K562 (cell line): ENCODE results near the gene SMIM35. TPM values are rescaled to one million over a fixed set of nuclear protein-coding genes. Genes with fewer than 3 reads are reported as not detected.
A peak's percentile ranks its signal among the peaks of the same experiment; 100 is the strongest.

Experiments
- ATAC-seq: fragments of 200-7000 bp; cut with Tn5 transposase; 3 replicates; pipeline ENCODE4 v1.9.1; 2020; ENCODE audit warnings: moderate library complexity
- BruUV-seq: library from RNA; stranded (reverse); fragments of 400-500 nt; replicated peaks from 2 replicates; lab custom pipeline; 2021; lab: Mats Ljungman, UMichigan
- CTCF ChIA-PET: fragments of 300-600 bp; formaldehyde crosslinking; extraction: SDS; loops from one replicate; lab custom pipeline; 2021; ENCODE audit warnings: low intra/inter-chr PET ratio; lab: Yijun Ruan, JAX
- POLR2A ChIA-PET: fragments of 300-600, 350-650 bp; sonication (Branson Sonifier 250); formaldehyde crosslinking; extraction: SDS; loops from one replicate; lab custom pipeline; 2021; ENCODE audit warnings: antibody characterized with exemption, inconsistent platforms; lab: Yijun Ruan, JAX
- DNase-seq, 4 experiments: peaks; one replicate each; pipeline versions ENCODE4 v3.0.0 to v3.0.0-alpha.2; 2011 to 2018; ENCODE audit warnings: low spot score in 3 of 4, mixed read lengths in 3 of 4; ENCODE audit errors: extremely low read depth in 1 of 4
- FAIRE-seq: peaks from 2 replicates; lab custom pipeline; 2011; peaks lifted over from hg19 to GRCh38; lab: Jason Lieb, UNC
- H2AFZ ChIP-seq: 2 replicates; pipeline ENCODE4 v1.6.0; 2011; ENCODE audit warnings: low read depth, low read length, control low read depth, inconsistent platforms
- H3K27ac ChIP-seq: fragments of 200-600 bp; 3 replicates; pipeline ENCODE4 v1.8.0; 2011; ENCODE audit warnings: low read depth, mild to moderate bottlenecking, control low read depth, inconsistent platforms, low read length, moderate library complexity, mixed read lengths; ENCODE audit errors: extremely low read depth
- H3K27me3 ChIP-seq, 2 experiments: fragments of 300-600 bp in 1 of 2; 2 replicates in 1 of 2; 3 replicates in 1 of 2; pipeline versions ENCODE4 v1.6.0 to v1.8.0; 2011; ENCODE audit warnings: inconsistent platforms in 2 of 2, low read length in 2 of 2, mild to moderate bottlenecking in 1 of 2, mixed read lengths in 1 of 2, moderate library complexity in 1 of 2; ENCODE audit not compliant: control insufficient read depth in 2 of 2, insufficient read depth in 2 of 2
- H3K36me3 ChIP-seq: fragments of 300-600 bp; 3 replicates; pipeline ENCODE4 v1.8.0; 2011; ENCODE audit warnings: mild to moderate bottlenecking, low read length, inconsistent platforms; ENCODE audit not compliant: control insufficient read depth, insufficient read depth
- H3K4me1 ChIP-seq, 2 experiments: fragments of 200-600 bp in 1 of 2; replicated peaks in 1 of 2; 2 replicates in 1 of 2; 3 replicates in 1 of 2; pipeline versions ENCODE4 v1.5.1 to v1.8.0; 2011; ENCODE audit warnings: inconsistent platforms in 2 of 2, low read length in 2 of 2, mild to moderate bottlenecking in 1 of 2, mixed read lengths in 1 of 2, moderate library complexity in 1 of 2; ENCODE audit not compliant: control insufficient read depth in 2 of 2, insufficient read depth in 2 of 2
- H3K4me2 ChIP-seq: 2 replicates; pipeline ENCODE4 v1.6.1; 2011; ENCODE audit warnings: low read length, control low read depth, inconsistent platforms, mixed read lengths; ENCODE audit not compliant: insufficient read depth
- H3K4me3 ChIP-seq: fragments of 200-600 bp; sonication (generic), shearing (Covaris generic); 2 replicates; pipeline ENCODE4 v1.5.1; 2016; ENCODE audit warnings: control low read depth, inconsistent platforms
- H3K79me2 ChIP-seq: fragments of 200-600 bp; 3 replicates; pipeline ENCODE4 v1.8.0; 2011; ENCODE audit warnings: low read length, inconsistent platforms; ENCODE audit not compliant: control insufficient read depth, insufficient read depth
- H3K9ac ChIP-seq, 2 experiments: 2 replicates each; pipeline versions ENCODE4 v1.6.0 to v1.6.1; 2011; ENCODE audit warnings: low read depth in 2 of 2, low read length in 2 of 2, control low read depth in 1 of 2, inconsistent platforms in 1 of 2, mild to moderate bottlenecking in 1 of 2, mixed read lengths in 1 of 2; ENCODE audit not compliant: insufficient read depth in 1 of 2
- H3K9me1 ChIP-seq: one replicate; pipeline ENCODE4 v1.6.0; 2011; ENCODE audit warnings: inconsistent platforms, mild to moderate bottlenecking, low read length, moderate library complexity; ENCODE audit not compliant: control insufficient read depth, insufficient read depth
- H3K9me3 ChIP-seq: replicated peaks from 2 replicates; pipeline ENCODE4 v1.5.1; 2011; ENCODE audit warnings: low read depth, low read length, inconsistent platforms; ENCODE audit not compliant: control insufficient read depth, insufficient read depth
- H4K20me1 ChIP-seq: replicated peaks from 2 replicates; pipeline ENCODE4 v1.6.1; 2011; ENCODE audit warnings: low read length, inconsistent platforms, mixed read lengths; ENCODE audit not compliant: control insufficient read depth, insufficient read depth
- ERF ChIP-seq: fragments of 450-650 bp; formaldehyde crosslinking; IDR thresholded peaks from 2 replicates; pipeline ENCODE4 v1.4.0; 2020; ENCODE audit warnings: mild to moderate bottlenecking, mixed read lengths
- KDM1A ChIP-seq, 2 experiments: fragments of 450-650 bp; IDR thresholded peaks; 2 replicates each; pipeline ENCODE4 v1.6.1; 2016; ENCODE audit warnings: mild to moderate bottlenecking in 2 of 2
- NFATC3 ChIP-seq: fragments of 450-650 bp; IDR thresholded peaks from 2 replicates; pipeline ENCODE4 v1.6.1; 2017; ENCODE audit warnings: mild to moderate bottlenecking
- POLR2A ChIP-seq: fragments of 450-650 bp; conservative IDR thresholded peaks from 2 replicates; pipeline ENCODE4 v1.6.1; 2016
- RBM14 ChIP-seq: fragments of 200-400 bp; formaldehyde crosslinking; IDR thresholded peaks from 2 replicates; pipeline ENCODE4 v1.6.1; 2018; ENCODE audit warnings: low read depth, mild to moderate bottlenecking, low read length, moderate library complexity, borderline replicate concordance; ENCODE audit not compliant: insufficient read depth
- RCOR1 ChIP-seq, 2 experiments: IDR thresholded peaks; 2 replicates each; pipeline ENCODE4 v1.6.1; 2012; ENCODE audit warnings: low read depth in 2 of 2, low read length in 2 of 2, borderline replicate concordance in 1 of 2, improper control_type of control experiment in 1 of 2
- RFX7 ChIP-seq: fragments of 250-450 bp; sonication (Bioruptor Pico); IDR thresholded peaks from 2 replicates; pipeline ENCODE4 v1.5.1; 2021; ENCODE audit warnings: mild to moderate bottlenecking
- SMC3 ChIP-seq: conservative IDR thresholded peaks from 2 replicates; pipeline ENCODE4 v1.6.1; 2011; ENCODE audit warnings: low read depth, low read length, improper control_type of control experiment; ENCODE audit not compliant: insufficient read depth
- SNAPC5 ChIP-seq: fragments of 250-450 bp; sonication (Bioruptor Pico); IDR thresholded peaks from 2 replicates; pipeline ENCODE4 v1.8.0; 2021; ENCODE audit warnings: moderate library complexity, mild to moderate bottlenecking, inconsistent platforms
- U2AF1 ChIP-seq: fragments of 200-400 bp; formaldehyde crosslinking; optimal IDR thresholded peaks from 2 replicates; pipeline ENCODE3; 2017; ENCODE audit warnings: mild to moderate bottlenecking, low read depth, low read length, moderate library complexity
- ZNF592 ChIP-seq: fragments of 450-650 bp; IDR thresholded peaks from 2 replicates; pipeline ENCODE4 v1.6.1; 2017; ENCODE audit warnings: antibody characterized with exemption, mild to moderate bottlenecking
- WGBS: fragments of 100-300 bp; shearing (Covaris generic); methylation state at CpG from one replicate; pipeline ENCODE4 v1.1.6; 2016; ENCODE audit warnings: low coverage, mixed read lengths; ENCODE audit not compliant: insufficient coverage; ENCODE audit errors: missing lambda C conversion rate; 5-methylcytosine and 5-hydroxymethylcytosine counted together
- in situ Hi-C: fragments of 300-500 bp; cut with MboI; formaldehyde crosslinking; loops from 4 replicates; pipeline ENCODE4 v1.15.0; 2018; ENCODE audit warnings: inconsistent platforms, mixed read lengths
- intact Hi-C: fragments of 100-400 bp; cut with micrococcal nuclease; formaldehyde crosslinking; loops from 2 replicates; pipeline ENCODE4 v1.14.2; 2022
- polyA plus RNA-seq, 8 experiments: library from polyadenylated mRNA; depleted of rRNA in 4 of 8; stranded (reverse) in 5 of 8; unstranded in 3 of 8; fragments of >200 nt; fragmentation: Nextera tagmentation in 2 of 8; fragmentation: Illumina TruSeq in 1 of 8; extraction: Ambion mirVana in 2 of 8; extraction: Trizol in 1 of 8; gene quantifications; 2 replicates each; pipeline versions ENCODE4 v1.2.1 to v1.2.3, GENCODE V29; 2011 to 2014; ENCODE audit warnings: inconsistent platforms in 1 of 8, missing spikeins in 1 of 8
- total RNA-seq, 7 experiments: library from RNA; depleted of rRNA in 6 of 7; stranded (reverse); fragments of >200 nt in 6 of 7; fragmentation: Illumina TruSeq in 2 of 7; extraction: Trizol in 2 of 7; gene quantifications; 2 replicates each; pipeline versions ENCODE4 v1.2.1 to v1.2.3, GENCODE V29; 2011 to 2021; ENCODE audit warnings: low replicate concordance in 1 of 7

Gene SMIM35
- total and polyA plus RNA-seq, 9 of the 15 experiments (the other 6 are each of a cell fraction or from before 2014, with no cell fraction given): 0.03 TPM; not detected in 7

DNA sequence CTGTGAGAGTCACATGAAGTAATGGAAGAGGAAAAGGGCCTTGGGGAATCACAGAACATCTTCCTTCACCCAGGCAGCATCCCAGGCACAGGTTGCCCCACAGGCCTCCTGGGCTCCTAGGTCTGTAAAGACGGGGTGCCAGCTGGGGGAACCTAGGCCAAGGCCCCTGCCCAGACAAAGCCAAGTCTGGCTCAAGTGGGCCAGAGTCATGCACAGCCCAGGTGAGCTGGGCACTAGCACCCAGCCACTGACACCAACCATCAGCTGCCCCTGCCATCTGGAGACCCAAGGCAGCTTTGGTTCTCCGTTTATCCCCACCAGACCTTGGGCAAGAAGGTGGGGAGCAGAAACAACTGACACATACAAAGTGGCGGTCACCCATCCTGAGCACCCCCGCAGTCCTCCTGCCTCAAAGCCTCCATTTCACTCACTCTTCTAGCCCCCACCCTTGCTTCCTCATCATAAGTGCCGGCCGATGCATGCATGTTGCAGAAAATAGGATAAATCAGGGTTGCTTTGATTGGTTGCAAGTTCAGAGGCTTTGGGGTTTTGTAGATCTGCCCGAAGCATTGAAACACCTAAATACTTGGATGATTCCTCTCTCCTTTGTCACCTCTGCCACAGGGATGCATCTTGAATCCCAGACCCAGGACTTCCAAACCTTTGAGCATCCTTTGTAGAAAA lies 36.4 kb downstream of the SMIM35 start:
- ChIA-PET CTCF (interaction anchor here (1.5 kb wide), 1 partner anchor 231 kb away, joined by 4 read pairs; no protein-coding TSS in a partner anchor), POLR2A (no interaction called here)
- no TSS peak for BruUV-seq

DNA sequence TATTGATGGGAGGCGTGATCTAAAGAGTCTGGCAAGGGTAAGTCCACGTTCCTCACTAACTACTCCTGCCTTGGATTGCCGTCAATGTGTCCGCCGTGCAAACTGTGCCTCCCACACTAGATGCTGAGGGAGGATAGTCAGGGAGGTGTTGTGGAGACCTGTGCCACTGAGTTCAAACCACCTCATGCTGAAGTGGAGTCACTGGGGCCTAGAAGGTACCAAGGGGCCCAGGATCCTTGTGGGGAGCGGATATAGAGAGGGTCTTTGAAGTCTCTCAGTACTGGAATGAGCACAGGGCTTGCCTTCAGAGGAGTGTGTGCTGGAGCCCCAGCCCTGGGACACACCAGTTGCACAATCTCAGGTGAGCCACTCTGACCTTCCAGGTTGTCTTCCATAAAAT lies 37.0 kb downstream of the SMIM35 start:
- H2AFZ ChIP-seq: no peak overlapping the region
- no peaks in the 10 kb centered on the region for H3K9me3 ChIP-seq
- BruUV-seq: no TSS peak
- in situ Hi-C loops: loop anchor here (5.0 to 10.0 kb wide), 2 partner anchors 227 to 625 kb away; partner anchors contain the start of gene FXYD2
- no peaks in the 10 kb centered on the region for H3K9me1 ChIP-seq
- H3K79me2 ChIP-seq: no peaks in the 10 kb centered on the region
- H3K4me1 ChIP-seq: peaks cover 15 to 24% of the 10 kb centered on the region in 2 experiments
- TF ChIP-seq U2AF1 (no peak), SNAPC5 (CRISPR knock-in tag) (no peak), RBM14 (no peak), POLR2A (no peak), NFATC3 (no peak), ZNF592 (no peak), RFX7 (CRISPR knock-in tag) (no peak), ERF (CRISPR knock-in tag) (no peak)
- no peak overlapping the region for H3K9ac ChIP-seq
- POLR2A ChIA-PET: no interaction called here
- H4K20me1 ChIP-seq: no peaks in the 10 kb centered on the region
- ATAC-seq (no peak), DNase-seq (no peak), FAIRE-seq (no peak)
- no peaks in the 10 kb centered on the region for H3K36me3 ChIP-seq
- no peaks in the 10 kb centered on the region for H3K27me3 ChIP-seq
- H3K4me2 ChIP-seq: no peak overlapping the region
- CTCF ChIA-PET: interaction anchor here (0.6 to 1.5 kb wide), 2 partner anchors 182 to 230 kb away, joined by 3 to 4 read pairs; no protein-coding TSS in a partner anchor
- no peak overlapping the region for H3K27ac ChIP-seq
- 37% methylated on average over 6 of the region's 6 CpGs for WGBS
- H3K4me3 ChIP-seq: no peak overlapping the region
- intact Hi-C loops: loop anchor here (5.0 kb wide), 3 partner anchors 62 to 142 kb away; partner anchors contain the start of genes IL10RA and TMPRSS13

More for the DNA sequence above, 36.4 kb downstream of the SMIM35 start:
- 23% methylated on average over 7 of the region's 7 CpGs for WGBS
- Histone ChIP-seq H3K9me1 (no peaks in the 10 kb centered on the region), H3K4me2 (no peak overlapping the region), H3K9ac (no peak overlapping the region), H3K27me3 (0 out of 5 replicates have a peak, but pooled peaks cover 0 to under 1% of the 10 kb centered on the region in 2 experiments), H3K4me3 (no peak overlapping the region), H2AFZ (no peak overlapping the region), H3K27ac (no peak overlapping the region), H3K36me3 (no peaks in the 10 kb centered on the region), H3K79me2 (no peaks in the 10 kb centered on the region), H4K20me1 (no peaks in the 10 kb centered on the region), H3K4me1 (peaks cover 15 to 24% of the 10 kb centered on the region in 2 experiments), H3K9me3 (no peaks in the 10 kb centered on the region)
- FAIRE-seq (no peak), ATAC-seq (no peak), DNase-seq (no peak)
- TF ChIP-seq KDM1A (IDR thresholded peaks at IDR 0.05) (peak; percentile 83 to 87), RCOR1 (IDR thresholded peaks at IDR 0.05; ENCODE audit: borderline replicate concordance in 1 of 2, low read depth in 2 of 2, low read length in 2 of 2) (peak in 1 of 2 experiments; percentile 11; a peak in 1 of 4 replicates), SMC3 (no peak)
- in situ Hi-C loops: loop anchor here (10.0 kb wide), 1 partner anchor 626 kb away; no protein-coding TSS in a partner anchor
- intact Hi-C loops: loop anchor here (5.0 kb wide), 3 partner anchors 63 to 143 kb away; partner anchors contain the start of genes IL10RA and TMPRSS13
